ENCODE results near the gene CHCHD6. TPM values are rescaled to one million over a fixed set of nuclear protein-coding genes. Genes with fewer than 3 reads are reported as not detected.

The CHCHD6 gene
- total RNA-seq, 1 donor from 2014 or later: 13.1 TPM

GRCh38 chr3:126977821-126978220, 273.8 kb downstream of the CHCHD6 start:
- Mint-ChIP-seq H3K27me3 (ENCODE audit: unreplicated experiment) (no peaks in the 10 kb centered on the region), H3K36me3 (ENCODE audit: unreplicated experiment) (peaks cover 3% of the 10 kb centered on the region), H3K27ac (ENCODE audit: unreplicated experiment) (no peak overlapping the region), H3K9me3 (ENCODE audit: unreplicated experiment) (peaks cover 13% of the 10 kb centered on the region), H3K4me3 (ENCODE audit: unreplicated experiment) (no peak overlapping the region), H3K4me1 (ENCODE audit: unreplicated experiment) (peaks cover 7% of the 10 kb centered on the region)
- DNase-seq (ENCODE audit: extremely low spot score, unreplicated experiment): no peak
- no peak for TF ChIP-seq CTCF (IDR thresholded peaks at IDR 0.05)

DNA sequence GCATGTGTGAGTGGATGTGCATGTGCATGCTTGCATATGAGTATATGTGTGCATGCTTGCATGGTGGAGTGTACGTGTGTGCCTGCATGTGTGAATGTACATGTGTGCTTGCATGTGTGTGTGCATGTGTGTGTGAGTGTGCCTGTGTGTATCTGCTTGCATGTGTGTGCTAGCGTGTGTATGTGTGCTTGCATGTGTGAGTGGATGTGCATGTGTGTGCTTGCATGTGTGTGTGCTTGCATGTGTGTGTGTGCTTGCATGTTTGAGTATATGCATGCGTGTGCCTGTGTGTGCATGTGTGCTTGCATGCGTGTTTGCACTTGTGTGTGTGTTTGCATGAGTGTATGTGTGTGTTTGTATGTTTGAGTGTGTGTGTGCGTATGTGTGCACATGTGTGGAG, 274.3 kb downstream of the CHCHD6 start:
- H3K27me3 Mint-ChIP-seq (ENCODE audit: unreplicated experiment): no peaks in the 10 kb centered on the region
- H3K4me1 Mint-ChIP-seq (ENCODE audit: unreplicated experiment): peaks cover 7% of the 10 kb centered on the region
- H3K9me3 Mint-ChIP-seq (ENCODE audit: unreplicated experiment): peaks cover 13% of the 10 kb centered on the region
- no peak overlapping the region for H3K4me3 Mint-ChIP-seq (ENCODE audit: unreplicated experiment)
- no peak for TF ChIP-seq CTCF (IDR thresholded peaks at IDR 0.05)
- DNase-seq (ENCODE audit: extremely low spot score, unreplicated experiment): no peak
- H3K36me3 Mint-ChIP-seq (ENCODE audit: unreplicated experiment): peaks cover 3% of the 10 kb centered on the region
- H3K27ac Mint-ChIP-seq (ENCODE audit: unreplicated experiment): no peak overlapping the region

GRCh38 chr3:126979046-126979628, 275.1 kb downstream of the CHCHD6 start:
- Mint-ChIP-seq H3K4me1 (ENCODE audit: unreplicated experiment) (peaks cover 7% of the 10 kb centered on the region), H3K36me3 (ENCODE audit: unreplicated experiment) (peaks cover 3% of the 10 kb centered on the region), H3K9me3 (ENCODE audit: unreplicated experiment) (peaks cover 9% of the 10 kb centered on the region), H3K4me3 (ENCODE audit: unreplicated experiment) (no peak overlapping the region), H3K27ac (ENCODE audit: unreplicated experiment) (no peak overlapping the region), H3K27me3 (ENCODE audit: unreplicated experiment) (no peaks in the 10 kb centered on the region)
- TF ChIP-seq CTCF (IDR thresholded peaks at IDR 0.05): no peak
- no peak for DNase-seq (ENCODE audit: extremely low spot score, unreplicated experiment)

GRCh38 chr3:126980266-126980811, 276.3 kb downstream of the CHCHD6 start:
- Mint-ChIP-seq H3K27ac (ENCODE audit: unreplicated experiment) (no peak overlapping the region), H3K27me3 (ENCODE audit: unreplicated experiment) (no peaks in the 10 kb centered on the region), H3K9me3 (ENCODE audit: unreplicated experiment) (peaks cover under 1% of the 10 kb centered on the region), H3K4me3 (ENCODE audit: unreplicated experiment) (no peak overlapping the region), H3K36me3 (ENCODE audit: unreplicated experiment) (no peaks in the 10 kb centered on the region), H3K4me1 (ENCODE audit: unreplicated experiment) (peaks cover 14% of the 10 kb centered on the region)
- no peak for TF ChIP-seq CTCF (IDR thresholded peaks at IDR 0.05)
- no peak for DNase-seq (ENCODE audit: extremely low spot score, unreplicated experiment)

DNA sequence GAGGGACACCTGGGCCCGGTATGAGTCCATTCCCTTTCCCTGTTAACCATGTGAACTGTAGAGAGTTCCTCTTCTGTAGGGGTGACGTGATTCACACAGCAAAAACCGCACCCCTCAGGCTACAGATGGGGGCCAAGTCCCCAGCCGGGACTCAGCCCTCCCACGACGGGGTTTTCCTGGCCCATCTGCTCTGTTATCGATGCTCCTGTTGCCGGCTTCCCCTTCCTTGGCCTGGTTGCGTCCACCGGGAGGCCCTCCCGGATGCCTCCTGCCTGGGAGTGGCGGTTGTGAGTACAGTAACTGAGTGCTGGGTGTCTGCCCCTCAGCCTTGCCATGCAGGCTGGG, 278.1 kb downstream of the CHCHD6 start:
- no peaks in the 10 kb centered on the region for H3K36me3 Mint-ChIP-seq (ENCODE audit: unreplicated experiment)
- no peak for DNase-seq (ENCODE audit: extremely low spot score, unreplicated experiment)
- H3K9me3 Mint-ChIP-seq (ENCODE audit: unreplicated experiment): no peaks in the 10 kb centered on the region
- H3K4me1 Mint-ChIP-seq (ENCODE audit: unreplicated experiment): peaks cover 23% of the 10 kb centered on the region
- H3K27me3 Mint-ChIP-seq (ENCODE audit: unreplicated experiment): no peaks in the 10 kb centered on the region
- TF ChIP-seq CTCF (IDR thresholded peaks at IDR 0.05): no peak
- peak overlapping the region; percentile 69 for H3K4me3 Mint-ChIP-seq (ENCODE audit: unreplicated experiment)
- no peak overlapping the region for H3K27ac Mint-ChIP-seq (ENCODE audit: unreplicated experiment)
